NCI-H82 (cell line): Measurements from ENCODE around the gene LHPP.
"Not testable (repeated sequence)": the region's sequence is repeated elsewhere in the genome, so short reads cannot be mapped to it uniquely, and the experiment has no call there.

Experiments
- DNase-seq: peaks from one replicate; lab custom pipeline; 2025; lab: John Stamatoyannopoulos, UW

The LHPP gene

GRCh38 chr10:124574456-124575070 is 112.9 kb downstream of the LHPP start:
- no peak for DNase-seq

GRCh38 chr10:124575107-124576035 is 113.7 kb downstream of the LHPP start:
- no peak for DNase-seq

- no peak for DNase-seq
Observed at GRCh38 chr10:124576526-124577420, 115.2 kb downstream of the LHPP start.

GRCh38 chr10:124577651-124578050 is 116.0 kb downstream of the LHPP start:
- no peak for DNase-seq

- DNase-seq, result no peak
Observed at GRCh38 chr10:124578231-124579010, 116.8 kb downstream of the LHPP start.

GRCh38 chr10:124579011-124579399 is 117.4 kb downstream of the LHPP start:
- no peak for DNase-seq

- no peak for DNase-seq
Observed at GRCh38 chr10:124586142-124586541, 124.5 kb downstream of the LHPP start.

GRCh38 chr10:124587811-124588211 is 126.2 kb downstream of the LHPP start:
- no peak for DNase-seq

- DNase-seq, result not testable (repeated sequence)
Observed at GRCh38 chr10:124588341-124588735, 126.7 kb downstream of the LHPP start.

- DNase-seq, result no peak
Observed at GRCh38 chr10:124588736-124589490, 127.3 kb downstream of the LHPP start.

GRCh38 chr10:124589491-124590041 is 127.9 kb downstream of the LHPP start:
- DNase-seq, result no peak

GRCh38 chr10:124590216-124591122 is 128.8 kb downstream of the LHPP start:
- DNase-seq, result no peak

- no peak for DNase-seq
Observed at GRCh38 chr10:124591123-124591495, 129.5 kb downstream of the LHPP start.

GRCh38 chr10:124592101-124592500 is 130.5 kb downstream of the LHPP start:
- no peak for DNase-seq

- no peak for DNase-seq
Observed at GRCh38 chr10:124592736-124593430, 131.3 kb downstream of the LHPP start.

GRCh38 chr10:124593431-124593985 is 131.9 kb downstream of the LHPP start:
- DNase-seq, result no peak

- DNase-seq, result no peak
Observed at GRCh38 chr10:124594240-124594639, 132.6 kb downstream of the LHPP start.

- no peak for DNase-seq
Observed at GRCh38 chr10:124595143-124595883, 133.7 kb downstream of the LHPP start.
